Epidermal melanocyte (primary cell): Measurements from ENCODE around the gene CTCFL.
"Not testable (repeated sequence)": the region's sequence is repeated elsewhere in the genome, so short reads cannot be mapped to it uniquely, and the experiment has no call there.

Experiments used
- DNase-seq: peaks from one replicate; pipeline ENCODE4 v3.0.0; 2011; ENCODE audit warnings: low spot score; ENCODE audit not compliant: insufficient read length

Gene CTCFL

GRCh38 chr20:57481281-57481711, 43.6 kb downstream of the CTCFL start:
- no peak for DNase-seq

- DNase-seq: no peak
These were observed 44.3 kb downstream of the CTCFL start for GRCh38 chr20:57480444-57481160.

- no peak for DNase-seq
These were observed 45.7 kb downstream of the CTCFL start for GRCh38 chr20:57479196-57479595.

GRCh38 chr20:57478176-57478575, 46.8 kb downstream of the CTCFL start:
- DNase-seq: no peak

GRCh38 chr20:57476641-57477461, 48.1 kb downstream of the CTCFL start:
- DNase-seq: no peak

- DNase-seq: no peak
These were observed 48.8 kb downstream of the CTCFL start for GRCh38 chr20:57476084-57476526.

- DNase-seq: no peak
These were observed 49.4 kb downstream of the CTCFL start for GRCh38 chr20:57475388-57476083.

- no peak for DNase-seq
These were observed 50.1 kb downstream of the CTCFL start for GRCh38 chr20:57474816-57475215.

- DNase-seq: no peak
These were observed 50.7 kb downstream of the CTCFL start for GRCh38 chr20:57474205-57474604.

GRCh38 chr20:57473246-57474048, 51.5 kb downstream of the CTCFL start:
- no peak for DNase-seq

GRCh38 chr20:57472474-57472873, 52.5 kb downstream of the CTCFL start:
- DNase-seq: not testable (repeated sequence)

- no peak for DNase-seq
These were observed 53.2 kb downstream of the CTCFL start for GRCh38 chr20:57471496-57472372.

- DNase-seq: no peak
These were observed 54.1 kb downstream of the CTCFL start for GRCh38 chr20:57470666-57471495.

- no peak for DNase-seq
These were observed 54.8 kb downstream of the CTCFL start for GRCh38 chr20:57470212-57470522.

GRCh38 chr20:57469418-57470211, 55.3 kb downstream of the CTCFL start:
- DNase-seq: no peak

- DNase-seq: no peak
These were observed 56.2 kb downstream of the CTCFL start for GRCh38 chr20:57468523-57469417.

- DNase-seq: no peak
These were observed 57.2 kb downstream of the CTCFL start for GRCh38 chr20:57467742-57468141.

GRCh38 chr20:57465943-57466342, 59.0 kb downstream of the CTCFL start:
- DNase-seq: no peak
